Smooth muscle cell (in vitro differentiated cells): Measurements from ENCODE around the gene TM7SF2. TPM values are rescaled to one million over a fixed set of nuclear protein-coding genes. Genes with fewer than 3 reads are reported as not detected.

Experiments
- DNase-seq: peaks from one replicate; lab custom pipeline; 2025; ENCODE audit not compliant: unreplicated experiment; lab: John Stamatoyannopoulos, UW
- H2AFZ ChIP-seq: fragments of 200-600 bp; sonication (generic); 2 replicates; pipeline ENCODE4 v1.6.0; 2016; ENCODE audit warnings: antibody characterized with exemption, low read depth, mild to moderate bottlenecking
- H3F3A ChIP-seq: fragments of 200-600 bp; sonication (generic); 2 replicates; pipeline ENCODE4 v1.6.0; 2017; ENCODE audit warnings: antibody characterized with exemption, low read depth
- H3K27ac ChIP-seq: fragments of 200-600 bp; sonication (generic); 2 replicates; pipeline ENCODE4 v1.5.1; 2016; ENCODE audit warnings: low read depth, mild to moderate bottlenecking
- H3K27me3 ChIP-seq: fragments of 200-600 bp; sonication (generic); 2 replicates; pipeline ENCODE4 v1.6.1; 2016; ENCODE audit warnings: low read depth, mild to moderate bottlenecking
- H3K36me3 ChIP-seq: fragments of 200-600 bp; sonication (generic); 2 replicates; pipeline ENCODE4 v1.5.1; 2016; ENCODE audit warnings: low read depth
- H3K4me1 ChIP-seq: fragments of 200-600 bp; sonication (generic); 2 replicates; pipeline ENCODE4 v1.5.1; 2016; ENCODE audit warnings: low read depth
- H3K4me2 ChIP-seq: fragments of 200-600 bp; sonication (generic); 2 replicates; pipeline ENCODE4 v1.6.0; 2016; ENCODE audit warnings: mild to moderate bottlenecking
- H3K4me3 ChIP-seq: fragments of 200-600 bp; sonication (generic); 2 replicates; pipeline ENCODE4 v1.5.1; 2016; ENCODE audit warnings: mild to moderate bottlenecking
- H3K79me2 ChIP-seq: fragments of 200-600 bp; sonication (generic); 2 replicates; pipeline ENCODE4 v1.6.0; 2016; ENCODE audit warnings: low read depth, mild to moderate bottlenecking
- H3K9ac ChIP-seq: fragments of 200-600 bp; sonication (generic); 2 replicates; pipeline ENCODE4 v1.6.0; 2016; ENCODE audit warnings: low read depth
- H3K9me3 ChIP-seq: fragments of 200-600 bp; sonication (generic); replicated peaks from 2 replicates; pipeline ENCODE4 v1.5.1; 2016; ENCODE audit warnings: low read depth
- H4K20me1 ChIP-seq: fragments of 200-600 bp; sonication (generic); 2 replicates; pipeline ENCODE4 v1.6.0; 2016; ENCODE audit warnings: low read depth
- CTCF ChIP-seq: fragments of 200-600 bp; sonication (generic); IDR thresholded peaks from 2 replicates; pipeline ENCODE4 v1.5.1; 2017; ENCODE audit warnings: borderline replicate concordance, mild to moderate bottlenecking, antibody characterized with exemption; ENCODE audit not compliant: insufficient read depth, poor library complexity, severe bottlenecking
- WGBS: methylation state at CpG from one replicate; pipeline ENCODE4 v1.1.7; 2016; ENCODE audit warnings: low lambda C conversion rate; 5-methylcytosine and 5-hydroxymethylcytosine counted together
- polyA plus RNA-seq: library from polyadenylated mRNA; unstranded; fragments of >200 nt; fragmentation: Nextera tagmentation; extraction: Ambion mirVana; gene quantifications from 2 replicates; pipeline ENCODE4 v1.2.1, GENCODE V29; 2016
- total RNA-seq: library from RNA; depleted of rRNA; stranded (reverse); fragments of >200 nt; gene quantifications from 2 replicates; pipeline ENCODE4 v1.2.3, GENCODE V29; 2014

Gene TM7SF2
- total and polyA plus RNA-seq, 2 experiments from 2014 or later: 16.8 to 17.4 TPM

DNA sequence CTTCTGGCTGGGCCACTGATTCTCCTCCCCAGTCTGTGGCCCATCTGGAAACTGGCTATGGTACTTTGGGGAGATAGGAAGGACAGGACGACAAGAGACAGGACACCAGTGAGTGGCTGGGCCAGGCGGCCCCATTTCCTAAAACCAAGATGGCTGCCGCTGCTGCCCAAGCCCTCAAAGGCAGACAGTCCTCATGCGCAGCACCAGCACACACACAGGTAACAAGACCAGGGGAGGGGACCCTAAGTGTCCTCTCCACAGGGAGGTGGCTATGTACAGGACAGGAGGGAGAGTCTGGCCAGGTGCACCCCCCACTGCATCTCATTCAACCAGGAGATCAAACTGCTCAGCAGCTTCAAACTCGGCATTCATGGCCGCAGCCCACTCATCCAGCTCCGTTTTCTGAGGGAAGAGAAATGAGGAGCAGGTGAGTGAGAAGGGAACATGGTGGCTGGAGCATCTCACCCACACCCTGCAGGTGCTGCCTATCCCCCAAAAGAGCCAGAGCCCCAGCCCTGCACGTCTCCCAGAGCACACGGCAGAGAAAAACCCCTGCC, 32.8 kb upstream of the TM7SF2 start:
- Histone ChIP-seq H4K20me1 (no peaks in the 10 kb centered on the region), H3K9me3 (no peaks in the 10 kb centered on the region), H3K36me3 (no peaks in the 10 kb centered on the region), H3K4me1 (peaks cover 8% of the 10 kb centered on the region), H3K27me3 (no peaks in the 10 kb centered on the region), H3F3A (no peaks in the 10 kb centered on the region), H3K27ac (no peak overlapping the region), H3K4me3 (no peak overlapping the region), H2AFZ (no peak overlapping the region), H3K9ac (no peak overlapping the region), H3K4me2 (no peak overlapping the region), H3K79me2 (peaks cover 19% of the 10 kb centered on the region)
- DNase-seq: no peak
- 95% methylated on average over 9 of the region's 9 CpGs for WGBS
- no peak for TF ChIP-seq CTCF

- H3K4me3 ChIP-seq: peak overlapping the region; percentile 81
- H3K79me2 ChIP-seq: peaks cover 32% of the 10 kb centered on the region
- 7% methylated on average over 12 of the region's 13 CpGs for WGBS
- H3K36me3 ChIP-seq: no peaks in the 10 kb centered on the region
- peaks cover 11% of the 10 kb centered on the region for H3K4me1 ChIP-seq
- H3K27me3 ChIP-seq: no peaks in the 10 kb centered on the region
- H3F3A ChIP-seq: no peaks in the 10 kb centered on the region
- H3K9me3 ChIP-seq: no peaks in the 10 kb centered on the region
- H3K27ac ChIP-seq: no peak overlapping the region
- TF ChIP-seq CTCF: no peak
- H4K20me1 ChIP-seq: no peaks in the 10 kb centered on the region
- H3K4me2 ChIP-seq: peak overlapping the region; percentile 82
- H2AFZ ChIP-seq: peak overlapping the region; percentile 92
- H3K9ac ChIP-seq: peak overlapping the region; percentile 94
- no peak for DNase-seq
These were observed 28.4 kb upstream of the TM7SF2 start for GRCh38 chr11:65083134-65083833.

GRCh38 chr11:65083834-65084597, 27.7 kb upstream of the TM7SF2 start, which contains the start of the genes CDCA5 and ZFPL1:
Gene CDCA5 (minus strand): TSS chr11:65084040. CDS start chr11:65083978, 62 bp downstream.
Gene ZFPL1 (plus strand): TSS chr11:65084222. CDS start chr11:65084699, 477 bp downstream.
- DNase-seq: peak; percentile 84
- 1% methylated on average over 75 of the region's 79 CpGs for WGBS
- no peaks in the 10 kb centered on the region for H4K20me1 ChIP-seq
- H2AFZ ChIP-seq: peak within 1 kb of the TSS; percentile 92
- peak within 1 kb of the TSS; percentile 96 for H3K4me2 ChIP-seq
- TF ChIP-seq CTCF: no peak
- H3K4me3 ChIP-seq: peak within 1 kb of the TSS; percentile 81
- H3K79me2 ChIP-seq: peaks cover 28% of the 10 kb centered on the region
- H3K27ac ChIP-seq: peak within 1 kb of the TSS; percentile 92
- H3F3A ChIP-seq: no peaks in the 10 kb centered on the region
- H3K4me1 ChIP-seq: peaks cover 11% of the 10 kb centered on the region
- H3K36me3 ChIP-seq: no peaks in the 10 kb centered on the region
- peak within 1 kb of the TSS; percentile 94 for H3K9ac ChIP-seq
- no peaks in the 10 kb centered on the region for H3K9me3 ChIP-seq
- no peaks in the 10 kb centered on the region for H3K27me3 ChIP-seq
